HepG2 (cell line): Measurements from ENCODE around the gene SLC25A33. TPM values are rescaled to one million over a fixed set of nuclear protein-coding genes. Genes with fewer than 3 reads are reported as not detected.
A peak's percentile ranks its signal among the peaks of the same experiment; 100 is the strongest.

Experiments used
- CBX5 ChIP-seq: sonication (generic); formaldehyde crosslinking; IDR thresholded peaks from 2 replicates; pipeline ENCODE4 v1.4.0; 2020; ENCODE audit warnings: missing genetic modification reagents, borderline replicate concordance
- DMTF1 ChIP-seq: sonication (generic); formaldehyde crosslinking; IDR thresholded peaks from 2 replicates; pipeline ENCODE4 v1.4.0; 2020; ENCODE audit warnings: mild to moderate bottlenecking, missing genetic modification reagents
- ISX ChIP-seq: sonication (generic); formaldehyde crosslinking; conservative IDR thresholded peaks from 2 replicates; pipeline ENCODE4 v1.5.0; 2020; ENCODE audit warnings: missing genetic modification reagents
- NFKBIZ ChIP-seq: IDR thresholded peaks from 2 replicates; pipeline ENCODE4 v1.6.1; 2018; ENCODE audit warnings: missing genetic modification reagents, missing compliant biosample characterization
- NFRKB ChIP-seq: fragments of 450-650 bp; IDR thresholded peaks from 2 replicates; pipeline ENCODE4 v1.6.1; 2017
- NR0B2 ChIP-seq: sonication (generic); formaldehyde crosslinking; IDR thresholded peaks from 2 replicates; pipeline ENCODE4 v1.4.0; 2020; ENCODE audit warnings: mild to moderate bottlenecking, missing genetic modification reagents
- PRDM10 ChIP-seq: sonication (generic); formaldehyde crosslinking; IDR thresholded peaks from 2 replicates; pipeline ENCODE4 v1.4.0; 2020; ENCODE audit warnings: low read depth, missing genetic modification reagents
- REXO4 ChIP-seq: sonication (generic); formaldehyde crosslinking; IDR thresholded peaks from 2 replicates; pipeline ENCODE4 v1.8.0; 2022; ENCODE audit warnings: missing genetic modification reagents, mild to moderate bottlenecking, borderline replicate concordance
- TSC22D2 ChIP-seq: sonication (generic); formaldehyde crosslinking; IDR thresholded peaks from 2 replicates; pipeline ENCODE4 v1.5.1; 2020; ENCODE audit warnings: missing genetic modification reagents, mild to moderate bottlenecking, borderline replicate concordance
- ZBTB33 ChIP-seq: sonication (generic); formaldehyde crosslinking; IDR thresholded peaks from 2 replicates; pipeline ENCODE4 v1.4.0; 2020; ENCODE audit warnings: missing genetic modification reagents
- ZBTB43 ChIP-seq: sonication (generic); formaldehyde crosslinking; conservative IDR thresholded peaks from 2 replicates; pipeline ENCODE4 v1.4.0; 2020; ENCODE audit warnings: missing genetic modification reagents
- ZFP36 ChIP-seq: fragments of 150-350 bp; IDR thresholded peaks from 2 replicates; pipeline ENCODE4 v1.6.1; 2018; ENCODE audit warnings: borderline replicate concordance, low read length, low read depth; ENCODE audit not compliant: partially characterized antibody
- ZFYVE20 ChIP-seq: sonication (generic); formaldehyde crosslinking; IDR thresholded peaks from 2 replicates; pipeline ENCODE4 v1.8.0; 2023; ENCODE audit warnings: low read depth, mild to moderate bottlenecking, moderate library complexity, missing genetic modification reagents, borderline replicate concordance
- ZNF275 ChIP-seq: sonication (generic); formaldehyde crosslinking; IDR thresholded peaks from 2 replicates; pipeline ENCODE4 v1.8.0; 2022; ENCODE audit warnings: missing genetic modification reagents, mild to moderate bottlenecking, inconsistent platforms, borderline replicate concordance
- ZNF772 ChIP-seq: sonication (generic); formaldehyde crosslinking; IDR thresholded peaks from 2 replicates; pipeline ENCODE4 v1.5.0; 2020; ENCODE audit warnings: mild to moderate bottlenecking, missing genetic modification reagents
- ZNF850 ChIP-seq: sonication (generic); formaldehyde crosslinking; conservative IDR thresholded peaks from 2 replicates; pipeline ENCODE4 v1.9.0; 2021; ENCODE audit warnings: mild to moderate bottlenecking, missing genetic modification reagents
- polyA plus RNA-seq, 8 experiments: library from polyadenylated mRNA; depleted of rRNA in 3 of 8; stranded (reverse) in 7 of 8; unstranded in 1 of 8; fragments of >200 nt; fragmentation: Illumina TruSeq in 4 of 8; extraction: Trizol in 4 of 8; gene quantifications; 2 replicates each; pipeline versions ENCODE4 v1.2.1 to v1.2.3, GENCODE V29; 2011 to 2016; ENCODE audit warnings: low read depth in 4 of 8, missing spikeins in 1 of 8, mixed read lengths in 1 of 8; ENCODE audit not compliant: insufficient read depth in 1 of 8
- total RNA-seq, 5 experiments: library from RNA; depleted of rRNA; stranded (reverse); fragments of >200 nt; fragmentation: Illumina TruSeq; extraction: Trizol; gene quantifications; 2 replicates each; pipeline ENCODE4 v1.2.3, GENCODE V29; 2016; ENCODE audit warnings: low read depth in 1 of 5

Gene SLC25A33
- total and polyA plus RNA-seq, 2 of the 13 experiments (the other 11 are each of a cell fraction or from before 2014, with no cell fraction given): 15.4 to 50.3 TPM

- TF ChIP-seq ZBTB33 (peak; percentile 69), REXO4 (CRISPR knock-in tag) (no peak), TSC22D2 (CRISPR knock-in tag) (no peak), NFRKB (no peak), PRDM10 (CRISPR knock-in tag) (peak; percentile 71), ZBTB43 (CRISPR knock-in tag) (peak; percentile 96), ZNF275 (CRISPR knock-in tag) (no peak), DMTF1 (CRISPR knock-in tag) (no peak), NR0B2 (no peak), ISX (CRISPR knock-in tag) (no peak), ZNF772 (CRISPR knock-in tag) (peak; percentile 59; the same call in 1 of the 2 replicates), NFKBIZ (peak; percentile 98), ZNF850 (no peak), CBX5 (CRISPR knock-in tag) (0 out of 2 replicates have a peak, but pooled peaks have one; percentile 52), ZFYVE20 (CRISPR knock-in tag) (no peak), ZFP36 (no peak)
Observed at GRCh38 chr1:9553736-9554144, 14.5 kb downstream of the SLC25A33 start (continued).
